Stomach (tissue), 9 donors: ENCODE measurements around the gene GPER1. TPM values are rescaled to one million over a fixed set of nuclear protein-coding genes. Genes with fewer than 3 reads are reported as not detected.

Experiments
- DNase-seq, 2 donors: peaks; one replicate each; pipeline versions ENCODE4 v3.0.0 to v3.0.0-alpha.2; 2013 to 2019
- H3K27ac ChIP-seq, 5 donors: fragments of 200-600 bp in 4 of 5; sonication (generic) in 4 of 5; one replicate each; pipeline ENCODE4 v1.5.1; 2013 to 2019; ENCODE audit warnings: mild to moderate bottlenecking in 1 of 5, moderate library complexity in 1 of 5
- H3K27me3 ChIP-seq, 3 donors: fragments of 200-600 bp; sonication (generic); one replicate each; pipeline ENCODE4 v1.5.1; 2017 to 2019; ENCODE audit warnings: mixed run types in 1 of 3
- H3K36me3 ChIP-seq, 4 donors: fragments of 200-600 bp; sonication (generic); 1 replicate in 3 of 4; 2 replicates in 1 of 4; pipeline ENCODE4 v1.5.1; 2016 to 2019
- H3K4me1 ChIP-seq, 4 donors: fragments of 200-600 bp; sonication (generic); one replicate each; pipeline ENCODE4 v1.5.1; 2016 to 2019
- H3K4me3 ChIP-seq, 4 donors: fragments of 200-600 bp; sonication (generic) in 3 of 4; one replicate each; pipeline ENCODE4 v1.5.1; 2016 to 2019; ENCODE audit warnings: mild to moderate bottlenecking in 1 of 4
- H3K9me3 ChIP-seq, 4 donors: fragments of 200-600 bp; sonication (generic); one replicate each; pipeline ENCODE4 v1.5.1; 2016 to 2019
- CTCF ChIP-seq, 7 experiments: fragments of 450-650 bp in 4 of 7; fragments of 200-600 bp in 3 of 7; sonication (generic) in 3 of 7; IDR thresholded peaks; one replicate each; pipeline ENCODE4 v1.5.1; 2016 to 2019; ENCODE audit warnings: antibody characterized with exemption in 7 of 7, control low read depth in 2 of 7, mild to moderate bottlenecking in 1 of 7
- EP300 ChIP-seq: sonication (generic); formaldehyde crosslinking; IDR thresholded peaks from one replicate; pipeline ENCODE4 v1.6.1; 2017; ENCODE audit warnings: antibody characterized with exemption
- POLR2A ChIP-seq, 4 donors: fragments of 450-650 bp; IDR thresholded peaks; one replicate each; pipeline ENCODE4 v1.6.1; 2016; ENCODE audit warnings: antibody characterized with exemption in 4 of 4, control low read depth in 2 of 4, mild to moderate bottlenecking in 1 of 4, moderate library complexity in 1 of 4
- POLR2AphosphoS5 ChIP-seq, 3 donors: sonication (generic); formaldehyde crosslinking; IDR thresholded peaks; one replicate each; pipeline ENCODE4 v1.6.1; 2016; ENCODE audit warnings: antibody characterized with exemption in 3 of 3
- WGBS, 5 donors: extraction: QIAGEN DNeasy Blood & Tissue Kit in 3 of 5; methylation state at CpG; one replicate each; pipeline versions ENCODE4 v1.1.5 to v1.1.7; 2013 to 2018; 5-methylcytosine and 5-hydroxymethylcytosine counted together
- intact Hi-C: fragments of 100-400 bp; cut with DNase I; formaldehyde crosslinking; loops from one replicate; pipeline ENCODE4 v1.15.1; 2023; ENCODE audit warnings: low total_unique reads
- polyA plus RNA-seq, 3 donors: library from polyadenylated mRNA; stranded (reverse); fragments of 200-250 nt; gene quantifications; one replicate each; pipeline ENCODE4 v1.2.3, GENCODE V29; 2013
- total RNA-seq, 5 donors: library from RNA; depleted of rRNA; stranded (reverse); fragments of >200 nt; gene quantifications; one replicate each; pipeline versions ENCODE4 v1.1.0 to v1.2.3, GENCODE V29; 2014 to 2016
- donor health status: healthy with polysubstance abuse.
- donor health status: Bipolar disorder and iron deficiency.
- donor health status: healthy.

GPER1 gene
- total and polyA plus RNA-seq, 8 donors, result 0.58 to 31.2 (median 18.3) TPM; not detected in 1

DNA sequence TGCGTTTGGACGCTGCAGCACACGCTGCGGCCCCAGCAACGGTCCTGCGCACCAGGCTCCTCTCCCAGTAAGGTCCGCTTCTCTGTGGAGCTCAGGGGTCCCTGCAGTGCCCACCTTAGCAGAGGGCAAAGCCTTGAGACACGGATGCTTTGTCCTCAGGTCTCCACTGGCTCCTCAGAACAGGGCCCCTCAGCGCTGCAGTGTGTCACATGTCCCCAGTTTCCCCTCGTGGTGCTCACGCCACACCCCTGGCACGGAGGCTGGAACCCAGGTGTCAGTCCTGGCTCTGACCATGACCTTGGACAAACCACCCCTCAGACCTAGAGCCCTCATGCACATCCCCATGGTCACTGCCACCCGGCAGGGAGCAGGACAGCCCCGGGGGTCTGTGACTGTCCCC, 19.9 kb upstream of the GPER1 start:
- Histone ChIP-seq H3K27ac (no peak overlapping the region), H3K36me3 (no peaks in the 10 kb centered on the region), H3K27me3 (no peaks in the 10 kb centered on the region), H3K4me3 (no peak overlapping the region), H3K4me1 (peaks cover 12 to 17% (median 14%) of the 10 kb centered on the region in 4 donors), H3K9me3 (no peaks in the 10 kb centered on the region)
- no peak for DNase-seq
- WGBS, 5 donors, result 78 to 87% (median 85%) methylated on average over 10 to 14 of the region's 14 CpGs
- no peak for TF ChIP-seq POLR2A (IDR thresholded peaks at IDR 0.05)
- no peak for TF ChIP-seq EP300
- no peak for TF ChIP-seq POLR2AphosphoS5 (IDR thresholded peaks at IDR 0.05)
- no peak for TF ChIP-seq CTCF (IDR thresholded peaks at IDR 0.05)
- intact Hi-C loops, result no loop called here

- no peak for TF ChIP-seq POLR2A (IDR thresholded peaks at IDR 0.05)
- no peak for TF ChIP-seq POLR2AphosphoS5 (IDR thresholded peaks at IDR 0.05)
- TF ChIP-seq CTCF (IDR thresholded peaks at IDR 0.05), result no peak
- no peak for TF ChIP-seq EP300
- intact Hi-C loops, result no loop called here
- WGBS, 5 donors, result 58 to 78% (median 75%) methylated on average over 11 of the region's 11 CpGs
- peaks cover 12 to 17% (median 14%) of the 10 kb centered on the region in 4 donors for H3K4me1 ChIP-seq
- H3K36me3 ChIP-seq, result no peaks in the 10 kb centered on the region
- no peak for DNase-seq
- no peaks in the 10 kb centered on the region for H3K9me3 ChIP-seq
- no peaks in the 10 kb centered on the region for H3K27me3 ChIP-seq
- no peak overlapping the region for H3K4me3 ChIP-seq
- no peak overlapping the region for H3K27ac ChIP-seq
Observed at GRCh38 chr7:1068619-1069018, 19.3 kb upstream of the GPER1 start.

- intact Hi-C loops, result no loop called here
- WGBS, 5 donors, result 92 to 96% (median 95%) methylated on average over 41 to 42 of the region's 42 CpGs
- no peak overlapping the region for H3K27ac ChIP-seq
Observed at GRCh38 chr7:1070544-1071011, 17.3 kb upstream of the GPER1 start.

DNA sequence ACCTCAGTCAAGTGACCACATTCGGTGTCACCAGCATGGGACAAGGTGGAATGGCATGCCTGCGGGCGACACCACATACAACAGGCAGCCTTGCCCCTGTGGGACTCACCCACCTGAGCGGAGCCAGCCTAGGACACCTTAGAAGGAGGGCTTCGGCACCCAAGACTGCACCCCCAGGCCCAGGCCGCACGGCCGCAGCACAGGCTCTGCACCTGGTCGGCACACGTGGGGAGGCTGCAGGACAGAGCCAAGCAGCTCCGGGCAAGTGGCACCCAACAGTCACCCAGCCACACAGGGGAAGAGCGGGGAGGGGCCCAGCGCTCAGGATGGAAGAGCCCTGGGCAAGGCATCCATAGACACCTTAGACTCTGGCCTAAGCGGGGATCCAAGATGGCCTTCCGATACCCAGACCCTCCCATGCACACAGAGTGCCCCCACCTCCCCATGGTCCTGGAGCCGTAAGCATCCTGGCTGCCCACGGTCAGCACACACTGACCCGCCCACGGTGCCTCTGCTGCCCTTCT, 16.1 kb upstream of the GPER1 start:
- 89 to 95% (median 93%) methylated on average over 13 to 19 of the region's 19 CpGs for WGBS, 5 donors
- Histone ChIP-seq H3K4me3 (no peak overlapping the region), H3K9me3 (no peaks in the 10 kb centered on the region)

More at GRCh38 chr7:1070544-1071011, 17.3 kb upstream of the GPER1 start:
- no peak for TF ChIP-seq CTCF (IDR thresholded peaks at IDR 0.05)
- TF ChIP-seq EP300, result no peak
- no peak for TF ChIP-seq POLR2AphosphoS5 (IDR thresholded peaks at IDR 0.05)
- no peak for TF ChIP-seq POLR2A (IDR thresholded peaks at IDR 0.05)
- no peak for DNase-seq
- Histone ChIP-seq H3K4me3 (no peak overlapping the region), H3K27me3 (no peaks in the 10 kb centered on the region), H3K4me1 (peaks cover 6 to 7% (median 6%) of the 10 kb centered on the region in 4 donors), H3K9me3 (no peaks in the 10 kb centered on the region), H3K36me3 (no peaks in the 10 kb centered on the region)

More for the DNA sequence above, 16.1 kb upstream of the GPER1 start:
- no peaks in the 10 kb centered on the region for H3K27me3 ChIP-seq
- no peak for DNase-seq
- intact Hi-C loops, result no loop called here
- H3K27ac ChIP-seq, result no peak overlapping the region
- H3K4me1 ChIP-seq, result peaks cover 4 to 11% (median 10%) of the 10 kb centered on the region in 4 donors
- no peak for TF ChIP-seq EP300
- no peak for TF ChIP-seq POLR2A (IDR thresholded peaks at IDR 0.05)
- TF ChIP-seq CTCF (IDR thresholded peaks at IDR 0.05), result no peak
- TF ChIP-seq POLR2AphosphoS5 (IDR thresholded peaks at IDR 0.05), result no peak
- H3K36me3 ChIP-seq, result no peaks in the 10 kb centered on the region
